Thoracic aorta (tissue), 2 donors: ENCODE measurements around the gene MDM2. TPM values are rescaled to one million over a fixed set of nuclear protein-coding genes. Genes with fewer than 3 reads are reported as not detected.

Source experiments
- ATAC-seq: fragments of 150-250 bp; one replicate; pipeline ENCODE4 v1.8.0; 2017; ENCODE audit warnings: low read depth; ENCODE audit not compliant: insufficient number of reproducible peaks, low FRiP score
- DNase-seq: peaks from one replicate; pipeline ENCODE4 v3.0.0-alpha.2; 2020; ENCODE audit warnings: low spot score
- H3K27ac ChIP-seq, 2 donors: fragments of 200-600 bp; sonication (generic); 1 replicate in 1 of 2; 2 replicates in 1 of 2; pipeline ENCODE4 v1.5.1; 2016; ENCODE audit warnings: mild to moderate bottlenecking in 2 of 2, moderate library complexity in 2 of 2
- H3K27me3 ChIP-seq: fragments of 200-600 bp; sonication (generic); replicated peaks from 2 replicates; pipeline ENCODE4 v1.6.0; 2016; ENCODE audit warnings: mild to moderate bottlenecking; ENCODE audit not compliant: insufficient read depth
- H3K36me3 ChIP-seq: fragments of 200-600 bp; sonication (generic); one replicate; pipeline ENCODE4 v1.5.1; 2016
- H3K4me1 ChIP-seq, 2 donors: fragments of 200-600 bp; sonication (generic); 1 replicate in 1 of 2; 2 replicates in 1 of 2; pipeline versions ENCODE4 v1.5.1 to v1.6.0; 2016; ENCODE audit warnings: low read depth in 2 of 2, mild to moderate bottlenecking in 1 of 2; ENCODE audit not compliant: control insufficient read depth in 1 of 2
- H3K4me3 ChIP-seq: fragments of 200-600 bp; sonication (generic); 2 replicates; pipeline ENCODE4 v1.5.1; 2016; ENCODE audit warnings: mild to moderate bottlenecking
- H3K9me3 ChIP-seq: fragments of 200-600 bp; sonication (generic); 2 replicates; pipeline ENCODE4 v1.5.1; 2016
- total RNA-seq, 2 donors: library from RNA; depleted of rRNA; stranded (reverse); fragments of >200 nt; gene quantifications; one replicate each; pipeline versions ENCODE4 v1.1.0 to v1.2.3, GENCODE V29; 2016
- TF ChIP-seq, protein P1 (sequence below): fragments of 200-600 bp; sonication (generic); IDR thresholded peaks from one replicate; pipeline ENCODE4 v1.5.1; 2019; ENCODE audit warnings: antibody characterized with exemption

Gene MDM2
- total RNA-seq, result 100 to 1,000 TPM in 1 of 2 donors, 10 to 100 TPM in 1; 62.0 to 101 TPM

DNA sequence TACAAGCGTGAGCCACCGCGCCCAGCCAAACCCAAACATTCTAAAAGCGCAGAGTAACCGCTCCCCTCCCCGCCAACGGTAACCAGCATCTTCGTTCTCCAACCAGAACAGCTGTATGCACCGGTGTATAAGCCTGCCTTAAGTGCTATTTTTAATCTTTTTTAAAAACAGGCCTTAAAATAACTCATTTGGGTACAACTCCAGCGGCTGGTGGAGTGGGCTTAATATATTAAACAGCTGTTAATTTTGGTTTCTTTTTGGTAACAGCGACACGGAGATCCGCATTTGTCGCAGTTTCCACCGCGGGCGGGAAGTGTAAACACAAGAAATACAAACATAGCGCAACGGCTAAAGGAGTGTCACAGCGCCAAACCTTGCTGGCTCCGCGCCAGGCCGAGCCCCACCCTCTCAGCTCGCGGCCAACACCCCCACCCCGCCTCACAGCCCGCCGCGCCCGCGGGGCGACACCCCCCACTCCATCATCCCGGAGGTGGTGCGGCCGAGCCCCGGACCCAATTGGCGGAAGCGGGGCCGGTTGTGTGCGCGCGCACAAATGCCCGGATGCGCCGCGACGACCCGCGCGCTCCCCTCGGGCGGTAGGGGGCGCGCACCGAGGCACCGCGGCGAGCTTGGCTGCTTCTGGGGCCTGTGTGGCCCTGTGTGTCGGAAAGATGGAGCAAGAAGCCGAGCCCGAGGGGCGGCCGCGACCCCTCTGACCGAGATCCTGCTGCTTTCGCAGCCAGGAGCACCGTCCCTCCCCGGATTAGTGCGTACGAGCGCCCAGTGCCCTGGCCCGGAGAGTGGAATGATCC lies at the start of gene MDM2:
MDM2 (plus strand) TSS at position 602 of the 812 bp plus-strand sequence. CDS start 301 bp downstream, outside the sequence.
- Histone ChIP-seq H3K4me3 (peak within 1 kb of the TSS; percentile 100), H3K27ac (peak within 1 kb of the TSS; percentile 99 to 100), H3K9me3 (no peaks in the 10 kb centered on the region), H3K4me1 (peaks cover 19 to 27% of the 10 kb centered on the region in 2 donors), H3K36me3 (peaks cover 6% of the 10 kb centered on the region), H3K27me3 (no peaks in the 10 kb centered on the region)
- peak; percentile 89 for ATAC-seq
- TF ChIP-seq, protein P1, sequence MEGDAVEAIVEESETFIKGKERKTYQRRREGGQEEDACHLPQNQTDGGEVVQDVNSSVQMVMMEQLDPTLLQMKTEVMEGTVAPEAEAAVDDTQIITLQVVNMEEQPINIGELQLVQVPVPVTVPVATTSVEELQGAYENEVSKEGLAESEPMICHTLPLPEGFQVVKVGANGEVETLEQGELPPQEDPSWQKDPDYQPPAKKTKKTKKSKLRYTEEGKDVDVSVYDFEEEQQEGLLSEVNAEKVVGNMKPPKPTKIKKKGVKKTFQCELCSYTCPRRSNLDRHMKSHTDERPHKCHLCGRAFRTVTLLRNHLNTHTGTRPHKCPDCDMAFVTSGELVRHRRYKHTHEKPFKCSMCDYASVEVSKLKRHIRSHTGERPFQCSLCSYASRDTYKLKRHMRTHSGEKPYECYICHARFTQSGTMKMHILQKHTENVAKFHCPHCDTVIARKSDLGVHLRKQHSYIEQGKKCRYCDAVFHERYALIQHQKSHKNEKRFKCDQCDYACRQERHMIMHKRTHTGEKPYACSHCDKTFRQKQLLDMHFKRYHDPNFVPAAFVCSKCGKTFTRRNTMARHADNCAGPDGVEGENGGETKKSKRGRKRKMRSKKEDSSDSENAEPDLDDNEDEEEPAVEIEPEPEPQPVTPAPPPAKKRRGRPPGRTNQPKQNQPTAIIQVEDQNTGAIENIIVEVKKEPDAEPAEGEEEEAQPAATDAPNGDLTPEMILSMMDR, result peak; percentile 82
- DNase-seq, result peak; percentile 73

DNA sequence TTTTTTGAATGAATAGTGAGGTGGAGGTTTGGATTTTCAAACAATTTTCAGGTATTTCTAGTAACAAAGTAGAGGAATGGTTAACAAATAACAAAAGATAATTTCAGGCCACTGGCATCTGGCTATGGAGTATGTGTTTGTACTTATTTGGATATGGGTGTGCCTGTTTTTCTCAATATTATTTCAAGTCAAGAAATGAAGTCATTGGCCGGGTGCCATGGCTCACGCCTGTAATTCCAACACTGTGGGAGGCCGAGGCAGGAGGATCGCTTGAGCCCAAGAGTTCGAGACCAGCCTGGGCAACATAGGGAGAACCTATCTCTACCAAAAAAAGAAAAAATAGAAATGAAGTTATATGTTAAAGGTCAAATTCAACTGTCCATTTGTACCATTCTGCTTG lies 48.1 kb upstream of the MDM2 start:
- Histone ChIP-seq H3K4me1 (no peaks in the 10 kb centered on the region), H3K36me3 (peaks cover 22% of the 10 kb centered on the region), H3K4me3 (no peak overlapping the region), H3K27ac (no peak overlapping the region), H3K27me3 (no peaks in the 10 kb centered on the region), H3K9me3 (no peaks in the 10 kb centered on the region)
- DNase-seq, result no peak
- ATAC-seq, result no peak
- TF ChIP-seq, protein P1, result no peak

DNA sequence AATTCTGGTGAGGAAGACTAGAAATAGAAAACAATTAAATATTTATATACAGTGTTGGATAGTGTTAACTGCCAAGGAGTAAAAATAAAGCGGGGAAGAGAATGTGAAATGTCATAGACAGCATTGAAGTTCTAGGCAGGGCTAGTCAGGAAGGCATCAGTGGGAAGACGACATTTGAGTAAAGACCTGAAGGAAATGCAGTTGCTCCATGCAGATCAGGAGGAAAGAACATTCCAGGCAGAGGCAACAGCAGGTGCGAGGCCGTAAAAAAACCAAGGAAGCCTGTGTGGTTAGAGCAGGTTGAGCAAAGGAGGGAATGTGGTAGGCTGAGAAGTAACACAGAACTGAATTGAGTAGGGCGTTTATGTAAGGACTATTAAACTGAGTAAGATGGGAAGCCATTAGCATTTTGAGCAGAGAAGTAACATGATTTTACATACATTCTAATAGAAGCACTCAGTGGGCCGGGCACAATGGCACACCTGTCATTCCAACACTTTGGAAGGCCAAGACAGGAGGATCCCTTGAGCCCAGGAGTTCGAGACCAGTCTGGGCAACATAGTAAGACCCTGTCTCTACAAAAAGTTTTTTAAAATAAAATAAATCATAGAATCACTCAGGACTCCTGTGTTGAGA lies 47.1 kb upstream of the MDM2 start:
- ATAC-seq (no peak), DNase-seq (no peak)
- H3K27ac ChIP-seq, result no peak overlapping the region
- H3K4me3 ChIP-seq, result no peak overlapping the region
- H3K9me3 ChIP-seq, result no peaks in the 10 kb centered on the region
- H3K4me1 ChIP-seq, result no peaks in the 10 kb centered on the region
- H3K27me3 ChIP-seq, result no peaks in the 10 kb centered on the region
- TF ChIP-seq, protein P1, result no peak
- peaks cover 19% of the 10 kb centered on the region for H3K36me3 ChIP-seq

DNA sequence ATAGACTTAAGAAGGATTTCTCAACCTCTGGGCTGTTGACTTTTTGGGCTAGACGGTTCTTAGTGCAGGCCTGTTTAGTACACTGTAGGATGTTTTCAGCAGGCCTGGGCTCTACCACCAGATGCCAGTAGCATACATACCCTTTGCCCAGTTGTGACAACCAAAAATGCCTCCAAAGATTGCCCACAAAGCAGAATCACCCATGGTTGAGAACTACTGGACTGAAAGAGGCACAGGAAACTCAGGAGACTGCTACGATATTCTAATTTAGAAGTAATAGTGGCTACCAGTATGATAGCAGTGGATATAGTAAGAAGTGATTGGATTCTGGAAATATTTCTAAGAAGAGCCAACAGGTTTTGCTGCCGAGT lies 46.5 kb upstream of the MDM2 start:
- no peak for ATAC-seq
- TF ChIP-seq, protein P1, result no peak
- no peaks in the 10 kb centered on the region for H3K9me3 ChIP-seq
- peaks cover 17% of the 10 kb centered on the region for H3K36me3 ChIP-seq
- no peaks in the 10 kb centered on the region for H3K4me1 ChIP-seq
- H3K27ac ChIP-seq, result no peak overlapping the region
- no peak for DNase-seq
- no peaks in the 10 kb centered on the region for H3K27me3 ChIP-seq
- H3K4me3 ChIP-seq, result no peak overlapping the region

DNA sequence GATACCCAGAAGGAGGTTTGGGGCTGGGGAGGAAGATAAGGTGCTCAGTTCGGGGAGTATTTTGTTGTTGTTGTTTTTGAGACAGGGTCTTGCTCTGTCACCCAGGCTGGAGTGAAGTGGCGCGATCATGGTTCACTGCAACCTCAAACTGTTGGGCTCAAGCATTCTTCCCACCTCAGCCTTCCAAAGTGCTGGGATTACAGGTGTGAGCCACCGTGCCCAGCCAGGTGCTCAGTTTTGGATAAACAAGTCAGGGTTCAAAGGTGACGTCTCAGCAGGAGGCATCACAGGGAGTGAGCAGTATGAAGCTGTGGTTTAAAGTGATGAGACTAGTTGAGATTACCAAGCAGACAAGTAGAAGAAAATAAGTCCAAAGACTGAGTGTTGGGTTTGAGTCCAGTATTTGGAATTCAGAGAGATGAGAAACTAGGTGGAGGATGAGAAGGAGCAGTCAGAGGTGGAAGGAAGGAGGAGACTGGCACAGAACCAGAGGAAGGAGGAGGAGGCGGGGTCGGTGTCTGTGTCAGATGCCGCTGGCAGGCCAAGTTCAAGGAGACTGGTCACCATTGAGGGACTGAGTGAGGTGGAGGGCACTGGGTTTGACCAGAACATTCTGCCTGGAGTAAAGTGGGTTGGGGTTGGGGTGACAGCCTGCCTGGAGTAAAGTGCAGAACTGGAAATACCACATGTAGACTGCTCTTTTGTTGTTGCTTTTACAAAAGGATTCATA lies 45.9 kb upstream of the MDM2 start:
- H3K4me1 ChIP-seq, result no peaks in the 10 kb centered on the region
- H3K27me3 ChIP-seq, result no peaks in the 10 kb centered on the region
- H3K36me3 ChIP-seq, result peaks cover 15% of the 10 kb centered on the region
- H3K27ac ChIP-seq, result no peak overlapping the region
- no peaks in the 10 kb centered on the region for H3K9me3 ChIP-seq
- TF ChIP-seq, protein P1, result no peak
- ATAC-seq, result no peak
- no peak overlapping the region for H3K4me3 ChIP-seq
- no peak for DNase-seq
